Measurements from ENCODE around the gene SLC6A17. TPM values are rescaled to one million over a fixed set of nuclear protein-coding genes. Genes with fewer than 3 reads are reported as not detected.

SLC6A17 gene
- total and polyA plus RNA-seq, 2 donors (not counting 3 experiments of a cell fraction or from before 2014, with no cell fraction given), result 0.03 TPM; not detected in 1

GRCh38 chr1:110166861-110167260, 16.6 kb downstream of the SLC6A17 start:
- BruUV-seq (replicated peaks), result no TSS peak
- ChIA-PET POLR2A (no interaction called here), CTCF (interaction anchor here (1.3 to 2.0 kb wide), 4 partner anchors 19 to 329 kb away, joined by 3 to 7 read pairs (median 3); no protein-coding TSS in a partner anchor)
- FAIRE-seq (no peak), DNase-seq (ENCODE audit: low read depth, low spot score) (no peak)
- Histone ChIP-seq H3K27me3 (ENCODE audit: control insufficient read depth in 2 of 2, insufficient read depth in 2 of 2, low read length in 2 of 2) (peaks cover 0 to 2% of the 10 kb centered on the region in 2 experiments), H3K36me3 (ENCODE audit: control insufficient read depth in 2 of 2, extremely low read depth in 1 of 2, insufficient read depth in 2 of 2, low read length in 2 of 2) (no peaks in the 10 kb centered on the region), H3K9me1 (replicated peaks; ENCODE audit: control insufficient read depth, extremely low read depth, insufficient read depth, low read length) (no peaks in the 10 kb centered on the region), H3K4me1 (ENCODE audit: control insufficient read depth, extremely low read depth, insufficient read depth, low read length) (no peaks in the 10 kb centered on the region), H3K27ac (ENCODE audit: insufficient read depth, low read depth, low read length) (no peak overlapping the region), H4K20me1 (replicated peaks; ENCODE audit: control insufficient read depth, extremely low read depth, insufficient read depth, low read length) (no peaks in the 10 kb centered on the region), H2AFZ (ENCODE audit: low read depth, low read length) (no peak overlapping the region), H3K4me2 (ENCODE audit: insufficient read depth, low read length) (no peak overlapping the region), H3K79me2 (ENCODE audit: control insufficient read depth, insufficient read depth, low read length) (no peaks in the 10 kb centered on the region), H3K9me3 (replicated peaks; ENCODE audit: control insufficient read depth, insufficient read depth, low read length) (no peaks in the 10 kb centered on the region), H3K9ac (replicated peaks; ENCODE audit: extremely low read depth, insufficient read depth, low read length) (no peak overlapping the region), H3K4me3 (replicated peaks in 1 of 3; ENCODE audit: insufficient read depth in 1 of 3, low read depth in 1 of 3, low read length in 3 of 3) (no peak overlapping the region)
- TF ChIP-seq GATA2 (IDR thresholded peaks at IDR 0.05; ENCODE audit: insufficient read depth, insufficient read length, low read depth, low read length), result no peak
- TF ChIP-seq EZH2 (IDR thresholded peaks at IDR 0.05; ENCODE audit: borderline replicate concordance, low read depth, low read length, severe bottlenecking), result no peak
- TF ChIP-seq FOS (IDR thresholded peaks at IDR 0.05; ENCODE audit: borderline replicate concordance, insufficient read depth, low read length), result no peak
- no peak for TF ChIP-seq MYC (IDR thresholded peaks at IDR 0.05; ENCODE audit: low read depth, low read length)
- TF ChIP-seq CTCF (IDR thresholded peaks at IDR 0.05; ENCODE audit: extremely low read depth in 1 of 2, insufficient read depth in 1 of 2, low read depth in 1 of 2, low read length in 2 of 2), result no peak
- TF ChIP-seq JUN (IDR thresholded peaks at IDR 0.05; ENCODE audit: borderline replicate concordance, insufficient read depth, insufficient read length, low read depth), result no peak
- no peak for TF ChIP-seq MAX (IDR thresholded peaks at IDR 0.05; ENCODE audit: insufficient read depth, insufficient read length)
- TF ChIP-seq POLR2AphosphoS5 (IDR thresholded peaks at IDR 0.05; ENCODE audit: insufficient read depth, low read depth, low read length), result no peak
- TF ChIP-seq POLR2A (IDR thresholded peaks at IDR 0.05; ENCODE audit: low read depth, low read length), result no peak
- intact Hi-C loops (cut with micrococcal nuclease), result no loop called here
- dilution Hi-C loops (cut with MboI; ENCODE audit: extremely low pct_ligation_motif_present, low sequenced_read_pairs), result no loop called here
